ENCODE measurements around the gene GRIN2D. TPM values are rescaled to one million over a fixed set of nuclear protein-coding genes. Genes with fewer than 3 reads are reported as not detected.

GRIN2D gene
- polyA plus RNA-seq, 1 experiment: 0.07 TPM

DNA sequence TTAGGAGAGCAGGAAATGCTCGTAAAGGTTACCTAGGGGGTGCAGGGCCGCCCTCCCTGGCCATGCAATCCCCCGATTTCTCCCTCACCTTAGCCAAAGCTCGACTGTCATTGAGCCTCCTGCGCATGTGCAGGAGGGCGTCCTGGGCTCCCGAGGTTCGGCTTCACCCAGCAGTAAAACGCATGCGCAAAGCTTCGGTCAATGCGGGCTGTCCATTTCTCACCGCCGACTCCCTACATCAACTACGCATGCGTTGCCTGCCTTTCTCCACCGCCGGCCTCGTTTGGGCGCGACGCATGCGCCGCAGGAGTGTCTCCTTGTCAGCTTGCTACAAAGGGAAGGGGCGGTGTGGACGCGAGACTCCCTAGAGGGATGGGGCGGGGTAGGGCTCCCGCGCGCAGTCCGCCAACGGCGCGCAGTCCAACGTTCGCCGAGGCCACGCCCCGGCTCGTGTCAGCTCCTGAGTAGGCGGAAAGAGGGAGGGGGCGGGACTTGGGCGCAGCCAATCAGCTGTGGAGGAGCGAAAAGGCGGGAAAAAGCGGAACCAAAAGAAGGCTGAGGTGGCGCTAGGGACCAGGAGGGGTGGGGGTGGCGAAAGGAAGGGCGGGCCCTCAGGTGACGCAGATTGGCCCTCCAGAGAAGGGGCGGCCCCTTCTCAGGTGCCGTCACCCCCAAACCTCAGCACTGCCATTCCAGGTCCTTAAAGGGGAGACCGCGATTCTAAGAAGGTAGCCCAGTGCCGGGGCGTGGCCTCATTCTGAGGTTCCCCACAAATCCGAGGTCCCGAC is 29.5 kb upstream of the GRIN2D start, which contains the start of the genes SYNGR4 and TMEM143:
Gene SYNGR4, plus strand, starts transcription at position 558 of the 788 bp plus-strand sequence. CDS start 1,476 bp downstream, outside the sequence.
Gene TMEM143, minus strand, starts transcription at position 131 of the 788 bp plus-strand sequence. Its CDS starts 20 bp downstream, at position 111.
- peak within 1 kb of the TSS; percentile 85 for H3K27ac ChIP-seq (ENCODE audit: low read depth, low read length)
- POLR2A ChIA-PET: interaction anchor here (0.6 to 2.2 kb wide), 11 partner anchors 11 to 402 kb away, joined by 3 to 24 read pairs (median 4); partner anchors contain the start of genes GRIN2D, KDELR1, RPL18 and SPHK2
- DNase-seq (ENCODE audit: low read depth, low spot score): peak; percentile 99
- no peaks in the 10 kb centered on the region for H3K27me3 ChIP-seq (ENCODE audit: control insufficient read depth, insufficient read depth, low read length)
- TF ChIP-seq CTCF (IDR thresholded peaks at IDR 0.05; ENCODE audit: low read depth, low read length): no peak
- peak within 1 kb of the TSS; percentile 72 for H3K4me3 ChIP-seq (ENCODE audit: low read depth, low read length)
- CTCF ChIA-PET: interaction anchor here (0.7 to 2.9 kb wide), 5 partner anchors 13 to 81 kb away, joined by 3 to 22 read pairs (median 3); partner anchors contain the start of gene KDELR1
- H3K9me3 ChIP-seq (ENCODE audit: control insufficient read depth, insufficient read depth, low read length): no peaks in the 10 kb centered on the region

DNA sequence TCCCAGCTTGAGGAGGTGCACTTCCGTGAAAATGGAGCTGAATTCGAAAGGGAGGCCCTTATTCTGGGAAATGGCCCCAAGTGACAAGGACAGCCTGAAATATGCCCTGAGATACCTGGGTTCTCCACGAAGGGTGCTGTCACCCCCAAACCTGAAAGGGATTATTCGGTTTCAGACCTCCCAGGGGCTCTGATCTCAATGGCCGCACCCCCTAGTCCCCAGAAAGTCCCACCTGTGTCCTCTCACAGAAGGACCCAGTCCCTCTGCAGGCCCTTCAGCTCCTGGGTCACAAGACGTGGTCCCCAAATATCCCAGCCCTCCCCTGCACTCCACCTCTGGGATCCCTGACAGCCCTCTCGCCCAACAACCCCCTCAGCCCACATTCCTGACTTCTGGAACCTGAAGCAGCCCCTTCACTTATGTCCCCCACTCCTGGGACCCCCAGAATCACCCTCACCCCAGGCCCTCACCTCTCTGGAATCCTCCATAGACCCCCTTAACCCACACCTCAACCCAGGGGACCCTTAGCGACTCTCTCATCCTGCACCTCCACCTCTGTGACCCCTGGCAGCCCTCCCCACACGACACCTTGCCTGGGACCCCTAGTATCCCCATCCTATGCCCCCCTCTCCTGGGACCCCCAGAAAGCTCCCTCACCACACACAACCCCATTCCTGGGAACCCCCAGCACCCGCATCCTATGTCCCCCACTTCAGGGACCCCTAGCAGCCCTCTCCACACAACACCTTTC is 28.7 kb upstream of the GRIN2D start:
- Histone ChIP-seq H3K27me3 (ENCODE audit: control insufficient read depth, insufficient read depth, low read length) (no peaks in the 10 kb centered on the region), H3K9me3 (ENCODE audit: control insufficient read depth, insufficient read depth, low read length) (no peaks in the 10 kb centered on the region), H3K27ac (ENCODE audit: low read depth, low read length) (peak overlapping the region; percentile 31), H3K4me3 (ENCODE audit: low read depth, low read length) (peak overlapping the region; percentile 72)
- ChIA-PET CTCF (interaction anchor here (0.9 to 2.9 kb wide), 5 partner anchors 14 to 73 kb away, joined by 3 to 22 read pairs (median 3); partner anchors contain the start of gene KDELR1), POLR2A (interaction anchor here (0.6 to 2.2 kb wide), 5 partner anchors 26 to 128 kb away, joined by 3 to 24 read pairs (median 4); partner anchors contain the start of genes GRIN2D and KDELR1)
- TF ChIP-seq CTCF (IDR thresholded peaks at IDR 0.05; ENCODE audit: low read depth, low read length): no peak
- DNase-seq (ENCODE audit: low read depth, low spot score): no peak

GRCh38 chr19:48365602-48366001 is 27.9 kb upstream of the GRIN2D start:
- CTCF ChIA-PET: interaction anchor here (0.9 to 1.0 kb wide), 2 partner anchors 15 to 74 kb away, joined by 3 read pairs; no protein-coding TSS in a partner anchor
- no peaks in the 10 kb centered on the region for H3K27me3 ChIP-seq (ENCODE audit: control insufficient read depth, insufficient read depth, low read length)
- TF ChIP-seq CTCF (IDR thresholded peaks at IDR 0.05; ENCODE audit: low read depth, low read length): no peak
- H3K9me3 ChIP-seq (ENCODE audit: control insufficient read depth, insufficient read depth, low read length): no peaks in the 10 kb centered on the region
- no peak for DNase-seq (ENCODE audit: low read depth, low spot score)
- POLR2A ChIA-PET: no interaction called here
- no peak overlapping the region for H3K4me3 ChIP-seq (ENCODE audit: low read depth, low read length)
- no peak overlapping the region for H3K27ac ChIP-seq (ENCODE audit: low read depth, low read length)

GRCh38 chr19:48367855-48368254 is 25.6 kb upstream of the GRIN2D start:
- no peak for DNase-seq (ENCODE audit: low read depth, low spot score)
- ChIA-PET CTCF (no interaction called here), POLR2A (no interaction called here)
- Histone ChIP-seq H3K27me3 (ENCODE audit: control insufficient read depth, insufficient read depth, low read length) (no peaks in the 10 kb centered on the region), H3K4me3 (ENCODE audit: low read depth, low read length) (no peak overlapping the region), H3K27ac (ENCODE audit: low read depth, low read length) (no peak overlapping the region), H3K9me3 (ENCODE audit: control insufficient read depth, insufficient read depth, low read length) (no peaks in the 10 kb centered on the region)
- no peak for TF ChIP-seq CTCF (IDR thresholded peaks at IDR 0.05; ENCODE audit: low read depth, low read length)

Measured in AG04450 (cell line).